Ovary (tissue), 3 donors: ENCODE measurements around the gene LMF1.

Experiments used
- EP300 ChIP-seq: sonication (generic); formaldehyde crosslinking; IDR thresholded peaks from one replicate; pipeline ENCODE4 v1.6.1; 2017; ENCODE audit warnings: antibody characterized with exemption
- POLR2A ChIP-seq: fragments of 450-650 bp; IDR thresholded peaks from one replicate; pipeline ENCODE4 v1.6.1; 2017; ENCODE audit warnings: antibody characterized with exemption, mild to moderate bottlenecking, moderate library complexity
- TF ChIP-seq, protein P1 (sequence below), 3 donors: fragments of 450-650 bp in 2 of 3; fragments of 200-600 bp in 1 of 3; IDR thresholded peaks; one replicate each; pipeline versions ENCODE4 v1.5.1 to v1.8.0; 2016 to 2022; ENCODE audit warnings: antibody characterized with exemption in 3 of 3, mild to moderate bottlenecking in 1 of 3
- donor health status: DM: no; HTN: no; CAD: no.

DNA sequence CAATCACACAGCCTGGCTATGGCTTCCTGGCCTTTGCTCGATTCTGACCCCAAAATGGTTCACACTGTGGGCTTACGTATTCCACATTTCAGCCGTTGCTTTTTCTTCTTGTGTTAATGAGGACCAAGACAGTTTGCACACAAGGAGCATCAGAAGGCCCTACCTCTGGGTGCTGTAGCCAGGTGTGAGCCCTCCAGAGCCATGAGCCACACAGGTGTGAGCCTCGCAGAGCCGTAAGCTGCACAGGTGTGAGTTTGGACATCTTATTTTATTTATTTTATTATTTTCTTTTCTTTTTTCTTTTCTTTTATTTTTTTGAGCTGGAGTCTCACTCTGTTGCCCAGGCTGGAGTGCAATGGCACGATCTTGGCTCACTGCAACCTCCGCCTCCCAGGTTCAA lies 70.6 kb downstream of the LMF1 start:
- TF ChIP-seq, protein P1, sequence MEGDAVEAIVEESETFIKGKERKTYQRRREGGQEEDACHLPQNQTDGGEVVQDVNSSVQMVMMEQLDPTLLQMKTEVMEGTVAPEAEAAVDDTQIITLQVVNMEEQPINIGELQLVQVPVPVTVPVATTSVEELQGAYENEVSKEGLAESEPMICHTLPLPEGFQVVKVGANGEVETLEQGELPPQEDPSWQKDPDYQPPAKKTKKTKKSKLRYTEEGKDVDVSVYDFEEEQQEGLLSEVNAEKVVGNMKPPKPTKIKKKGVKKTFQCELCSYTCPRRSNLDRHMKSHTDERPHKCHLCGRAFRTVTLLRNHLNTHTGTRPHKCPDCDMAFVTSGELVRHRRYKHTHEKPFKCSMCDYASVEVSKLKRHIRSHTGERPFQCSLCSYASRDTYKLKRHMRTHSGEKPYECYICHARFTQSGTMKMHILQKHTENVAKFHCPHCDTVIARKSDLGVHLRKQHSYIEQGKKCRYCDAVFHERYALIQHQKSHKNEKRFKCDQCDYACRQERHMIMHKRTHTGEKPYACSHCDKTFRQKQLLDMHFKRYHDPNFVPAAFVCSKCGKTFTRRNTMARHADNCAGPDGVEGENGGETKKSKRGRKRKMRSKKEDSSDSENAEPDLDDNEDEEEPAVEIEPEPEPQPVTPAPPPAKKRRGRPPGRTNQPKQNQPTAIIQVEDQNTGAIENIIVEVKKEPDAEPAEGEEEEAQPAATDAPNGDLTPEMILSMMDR (IDR thresholded peaks at IDR 0.05), result no peak
- TF ChIP-seq POLR2A, result no peak
- no peak for TF ChIP-seq EP300
